ENCODE results near the gene PRR27.

The PRR27 gene

GRCh38 chr4:70182517-70183167 is 28.6 kb downstream of the PRR27 start:
- H3K4me3 ChIP-seq (ENCODE audit: control insufficient read depth, low read depth, low read length) = no peak overlapping the region
- TF ChIP-seq CTCF (conservative IDR thresholded peaks at IDR 0.05; ENCODE audit: control insufficient read depth, insufficient read depth, low read depth, low read length) = no peak
- no peak for DNase-seq (ENCODE audit: low read depth)

GRCh38 chr4:70183168-70183939 is 29.3 kb downstream of the PRR27 start:
- TF ChIP-seq CTCF (conservative IDR thresholded peaks at IDR 0.05; ENCODE audit: control insufficient read depth, insufficient read depth, low read depth, low read length) = peak; percentile 74
- DNase-seq (ENCODE audit: low read depth) = peak; percentile 65
- no peak overlapping the region for H3K4me3 ChIP-seq (ENCODE audit: control insufficient read depth, low read depth, low read length)

- TF ChIP-seq CTCF (conservative IDR thresholded peaks at IDR 0.05; ENCODE audit: control insufficient read depth, insufficient read depth, low read depth, low read length) = no peak
- no peak for DNase-seq (ENCODE audit: low read depth)
- H3K4me3 ChIP-seq (ENCODE audit: control insufficient read depth, low read depth, low read length) = no peak overlapping the region
Observed at GRCh38 chr4:70183940-70184246, 29.9 kb downstream of the PRR27 start.

- H3K4me3 ChIP-seq (ENCODE audit: control insufficient read depth, low read depth, low read length) = no peak overlapping the region
- TF ChIP-seq CTCF (conservative IDR thresholded peaks at IDR 0.05; ENCODE audit: control insufficient read depth, insufficient read depth, low read depth, low read length) = no peak
- DNase-seq (ENCODE audit: low read depth) = no peak
Observed at GRCh38 chr4:70187216-70187615, 33.2 kb downstream of the PRR27 start.

GRCh38 chr4:70190579-70190978 is 36.5 kb downstream of the PRR27 start:
- no peak for DNase-seq (ENCODE audit: low read depth)
- no peak overlapping the region for H3K4me3 ChIP-seq (ENCODE audit: control insufficient read depth, low read depth, low read length)
- TF ChIP-seq CTCF (conservative IDR thresholded peaks at IDR 0.05; ENCODE audit: control insufficient read depth, insufficient read depth, low read depth, low read length) = no peak

GRCh38 chr4:70191647-70192046 is 37.6 kb downstream of the PRR27 start:
- DNase-seq (ENCODE audit: low read depth) = no peak
- no peak for TF ChIP-seq CTCF (conservative IDR thresholded peaks at IDR 0.05; ENCODE audit: control insufficient read depth, insufficient read depth, low read depth, low read length)
- H3K4me3 ChIP-seq (ENCODE audit: control insufficient read depth, low read depth, low read length) = no peak overlapping the region
